HUES48 (cell line): ENCODE measurements around the gene FAM90A26.
"Not testable (repeated sequence)": the region's sequence is repeated elsewhere in the genome, so short reads cannot be mapped to it uniquely, and the experiment has no call there.

ENCODE experiments used
- H3K27ac ChIP-seq: one replicate; pipeline ENCODE4 v1.7.0; 2013; ENCODE audit warnings: low read depth, low read length, inconsistent platforms
- H3K27me3 ChIP-seq: 2 replicates; pipeline ENCODE4 v1.6.1; 2013; ENCODE audit warnings: mild to moderate bottlenecking, low read length; ENCODE audit not compliant: control insufficient read depth, insufficient read depth
- H3K36me3 ChIP-seq: 2 replicates; pipeline ENCODE4 v1.6.1; 2013; ENCODE audit warnings: low read length; ENCODE audit not compliant: control insufficient read depth, insufficient read depth
- H3K4me1 ChIP-seq: 2 replicates; pipeline ENCODE4 v1.6.1; 2013; ENCODE audit warnings: mild to moderate bottlenecking, low read length; ENCODE audit not compliant: control insufficient read depth, insufficient read depth
- H3K4me3 ChIP-seq: 2 replicates; pipeline ENCODE4 v1.5.1; 2013; ENCODE audit warnings: mild to moderate bottlenecking, low read depth, low read length
- H3K9ac ChIP-seq: 2 replicates; pipeline ENCODE4 v1.6.1; 2013; ENCODE audit warnings: mild to moderate bottlenecking, low read depth, low read length, moderate library complexity
- H3K9me3 ChIP-seq: 2 replicates; pipeline ENCODE4 v1.6.1; 2013; ENCODE audit warnings: low read length; ENCODE audit not compliant: control insufficient read depth, insufficient read depth

Gene FAM90A26

GRCh38 chr4:9169791-9170459, at the start of gene FAM90A26:
FAM90A26 (plus strand) TSS chr4:9170409; CDS start chr4:9173173, 2,764 bp downstream.
- not testable (repeated sequence) for H3K4me1 ChIP-seq, H3K36me3 ChIP-seq

GRCh38 chr4:9122711-9123110, 47.5 kb upstream of the FAM90A26 start:
- not testable (repeated sequence) for H3K36me3 ChIP-seq, H3K27me3 ChIP-seq, H3K9me3 ChIP-seq, H3K4me1 ChIP-seq, H3K4me3 ChIP-seq, H3K9ac ChIP-seq, H3K27ac ChIP-seq

More at GRCh38 chr4:9169791-9170459, at the start of gene FAM90A26:
- not testable (repeated sequence) for H3K27me3 ChIP-seq, H3K27ac ChIP-seq, H3K4me3 ChIP-seq, H3K9me3 ChIP-seq, H3K9ac ChIP-seq

- not testable (repeated sequence) for H3K27ac ChIP-seq, H3K4me1 ChIP-seq, H3K9me3 ChIP-seq, H3K9ac ChIP-seq, H3K27me3 ChIP-seq, H3K4me3 ChIP-seq, H3K36me3 ChIP-seq
Measured at GRCh38 chr4:9123572-9124007, 46.6 kb upstream of the FAM90A26 start.

- H3K36me3 ChIP-seq, H3K4me1 ChIP-seq, H3K9ac ChIP-seq, H3K9me3 ChIP-seq, H3K27ac ChIP-seq, H3K27me3 ChIP-seq, H3K4me3 ChIP-seq: not testable (repeated sequence)
Measured at GRCh38 chr4:9125601-9126161, 44.5 kb upstream of the FAM90A26 start.

GRCh38 chr4:9131420-9131819, 38.8 kb upstream of the FAM90A26 start:
- H3K4me1 ChIP-seq, H3K9me3 ChIP-seq, H3K9ac ChIP-seq, H3K27me3 ChIP-seq, H3K36me3 ChIP-seq, H3K4me3 ChIP-seq, H3K27ac ChIP-seq: not testable (repeated sequence)

- not testable (repeated sequence) for H3K36me3 ChIP-seq, H3K27ac ChIP-seq, H3K27me3 ChIP-seq, H3K9me3 ChIP-seq, H3K4me1 ChIP-seq, H3K4me3 ChIP-seq, H3K9ac ChIP-seq
Measured at GRCh38 chr4:9132849-9133248, 37.4 kb upstream of the FAM90A26 start.

GRCh38 chr4:9134011-9134410, 36.2 kb upstream of the FAM90A26 start:
- H3K4me1 ChIP-seq, H3K9me3 ChIP-seq, H3K27ac ChIP-seq, H3K4me3 ChIP-seq, H3K27me3 ChIP-seq, H3K36me3 ChIP-seq, H3K9ac ChIP-seq: not testable (repeated sequence)

GRCh38 chr4:9134556-9134955, 35.7 kb upstream of the FAM90A26 start:
- not testable (repeated sequence) for H3K4me1 ChIP-seq, H3K36me3 ChIP-seq, H3K27me3 ChIP-seq, H3K9ac ChIP-seq, H3K9me3 ChIP-seq, H3K27ac ChIP-seq, H3K4me3 ChIP-seq

GRCh38 chr4:9141050-9141449, 29.2 kb upstream of the FAM90A26 start:
- not testable (repeated sequence) for H3K27ac ChIP-seq, H3K36me3 ChIP-seq, H3K27me3 ChIP-seq, H3K4me3 ChIP-seq, H3K4me1 ChIP-seq, H3K9ac ChIP-seq, H3K9me3 ChIP-seq

- H3K4me1 ChIP-seq, H3K36me3 ChIP-seq, H3K9ac ChIP-seq, H3K4me3 ChIP-seq, H3K27me3 ChIP-seq, H3K27ac ChIP-seq, H3K9me3 ChIP-seq: not testable (repeated sequence)
Measured at GRCh38 chr4:9142786-9143185, 27.4 kb upstream of the FAM90A26 start.

- no peak overlapping the region for H3K27ac ChIP-seq
- no peaks in the 10 kb centered on the region for H3K36me3 ChIP-seq
- no peak overlapping the region for H3K4me3 ChIP-seq
- H3K4me1 ChIP-seq: no peaks in the 10 kb centered on the region
- no peaks in the 10 kb centered on the region for H3K9me3 ChIP-seq
- H3K9ac ChIP-seq: no peak overlapping the region
- no peaks in the 10 kb centered on the region for H3K27me3 ChIP-seq
Measured at GRCh38 chr4:9143421-9144080, 26.7 kb upstream of the FAM90A26 start.
